WTC11 (cell line): ENCODE results near the gene DGKQ. TPM values are rescaled to one million over a fixed set of nuclear protein-coding genes. Genes with fewer than 3 reads are reported as not detected.

ENCODE experiments used
- ATAC-seq: fragments of 200-7000 bp; cut with Tn5 transposase; 2 replicates; pipeline ENCODE4 v1.10.0; 2021; ENCODE audit warnings: mild to moderate bottlenecking, moderate library complexity
- CTCF ChIA-PET: fragments of 300-600 bp; sonication (Branson Sonifier 250); formaldehyde crosslinking; loops from one replicate; lab custom pipeline; 2021; ENCODE audit warnings: antibody characterized with exemption; lab: Charles Lee
- POLR2A ChIA-PET: fragments of 350-600 bp; sonication (Branson Sonifier 250); formaldehyde crosslinking; loops from one replicate; lab custom pipeline; 2021; ENCODE audit warnings: antibody characterized with exemption; lab: Charles Lee
- DNase-seq: peaks from one replicate; pipeline ENCODE4 v3.0.0; 2021; ENCODE audit warnings: low spot score
- H3K27ac Mint-ChIP-seq: 2 replicates; pipeline ENCODE4 v1.8.0; 2021; ENCODE audit warnings: mixed read lengths
- H3K27me3 Mint-ChIP-seq: 2 replicates; pipeline ENCODE4 v1.8.0; 2021; ENCODE audit warnings: low read depth, mild to moderate bottlenecking, moderate library complexity, mixed read lengths
- H3K36me3 Mint-ChIP-seq: 2 replicates; pipeline ENCODE4 v1.8.0; 2021; ENCODE audit warnings: mixed read lengths
- H3K4me1 Mint-ChIP-seq: 2 replicates; pipeline ENCODE4 v1.8.0; 2022; ENCODE audit warnings: mixed read lengths
- H3K4me3 Mint-ChIP-seq: 2 replicates; pipeline ENCODE4 v1.8.0; 2021; ENCODE audit warnings: mild to moderate bottlenecking, moderate library complexity, mixed read lengths
- H3K9me3 Mint-ChIP-seq: 2 replicates; pipeline ENCODE4 v1.8.0; 2021; ENCODE audit warnings: mixed read lengths
- AR ChIP-seq: fragments of 250-450 bp; sonication (Bioruptor Pico); IDR thresholded peaks from 2 replicates; pipeline ENCODE4 v1.9.0; 2021; ENCODE audit warnings: mild to moderate bottlenecking
- ATF2 ChIP-seq: sonication (generic); formaldehyde crosslinking; IDR thresholded peaks from 2 replicates; pipeline ENCODE4 v1.8.1; 2022; ENCODE audit warnings: low read depth, missing genetic modification reagents, borderline replicate concordance
- CREB1 ChIP-seq: sonication (generic); formaldehyde crosslinking; IDR thresholded peaks from 2 replicates; pipeline ENCODE4 v1.8.0; 2023; ENCODE audit warnings: mild to moderate bottlenecking, missing genetic modification reagents
- ELF4 ChIP-seq: sonication (generic); formaldehyde crosslinking; IDR thresholded peaks from 2 replicates; pipeline ENCODE4 v1.8.1; 2022; ENCODE audit warnings: low read depth, mild to moderate bottlenecking, moderate library complexity, missing genetic modification reagents
- ETV6 ChIP-seq: sonication (generic); formaldehyde crosslinking; IDR thresholded peaks from 2 replicates; pipeline ENCODE4 v1.8.1; 2022; ENCODE audit warnings: mild to moderate bottlenecking, missing genetic modification reagents
- FOXP1 ChIP-seq: sonication (generic); formaldehyde crosslinking; IDR thresholded peaks from 2 replicates; pipeline ENCODE4 v1.8.0; 2022; ENCODE audit warnings: missing genetic modification reagents, mild to moderate bottlenecking, moderate library complexity, borderline replicate concordance
- FOXP4 ChIP-seq: sonication (generic); formaldehyde crosslinking; IDR thresholded peaks from 2 replicates; pipeline ENCODE4 v1.8.0; 2022; ENCODE audit warnings: mild to moderate bottlenecking, missing genetic modification reagents
- GABPB1 ChIP-seq: sonication (generic); formaldehyde crosslinking; IDR thresholded peaks from 2 replicates; pipeline ENCODE4 v1.8.1; 2023; ENCODE audit warnings: mild to moderate bottlenecking, missing genetic modification reagents
- GRHL2 ChIP-seq: fragments of 250-450 bp; sonication (Bioruptor Pico); IDR thresholded peaks from 2 replicates; pipeline ENCODE4 v1.8.0; 2022; ENCODE audit warnings: mild to moderate bottlenecking, moderate library complexity; ENCODE audit not compliant: insufficient replicate concordance, severe bottlenecking
- HMGA2 ChIP-seq: fragments of 250-450 bp; sonication (Bioruptor Pico); IDR thresholded peaks from 2 replicates; pipeline ENCODE4 v1.4.0; 2021; ENCODE audit warnings: mild to moderate bottlenecking, moderate library complexity
- IRF1 ChIP-seq: sonication (generic); formaldehyde crosslinking; IDR thresholded peaks from 2 replicates; pipeline ENCODE4 v1.8.0; 2023; ENCODE audit warnings: missing genetic modification reagents
- MLX ChIP-seq: sonication (generic); formaldehyde crosslinking; IDR thresholded peaks from 2 replicates; pipeline ENCODE4 v1.8.1; 2023; ENCODE audit warnings: mild to moderate bottlenecking, missing genetic modification reagents, moderate library complexity
- PREB ChIP-seq: sonication (generic); formaldehyde crosslinking; IDR thresholded peaks from 2 replicates; pipeline ENCODE4 v1.8.1; 2022; ENCODE audit warnings: mild to moderate bottlenecking, missing genetic modification reagents, moderate library complexity, borderline replicate concordance
- USF2 ChIP-seq: sonication (generic); formaldehyde crosslinking; IDR thresholded peaks from 2 replicates; pipeline ENCODE4 v1.8.1; 2023; ENCODE audit warnings: mild to moderate bottlenecking, missing genetic modification reagents, moderate library complexity
- ZBTB21 ChIP-seq: sonication (generic); formaldehyde crosslinking; IDR thresholded peaks from 2 replicates; pipeline ENCODE4 v1.8.1; 2023; ENCODE audit warnings: mild to moderate bottlenecking, missing genetic modification reagents, borderline replicate concordance
- ZBTB43 ChIP-seq: sonication (generic); formaldehyde crosslinking; IDR thresholded peaks from 2 replicates; pipeline ENCODE4 v1.8.1; 2023; ENCODE audit warnings: mild to moderate bottlenecking, missing genetic modification reagents
- ZMAT4 ChIP-seq: fragments of 250-450 bp; sonication (Bioruptor Pico); IDR thresholded peaks from 2 replicates; pipeline ENCODE4 v1.9.0; 2021; ENCODE audit warnings: mild to moderate bottlenecking
- ZSCAN18 ChIP-seq: fragments of 250-450 bp; sonication (Bioruptor Pico); IDR thresholded peaks from 2 replicates; pipeline ENCODE4 v2.1.2; 2022; ENCODE audit warnings: mild to moderate bottlenecking, moderate library complexity
- total RNA-seq: library from RNA; stranded (reverse); gene quantifications from 3 replicates; pipeline ENCODE4 v1.2.3, GENCODE V29; 2021

Gene DGKQ
- total RNA-seq, 1 experiment from 2014 or later = 19.3 TPM

GRCh38 chr4:909131-909571 lies 64.2 kb downstream of the DGKQ start:
- H3K27ac Mint-ChIP-seq = no peak overlapping the region
- CTCF ChIA-PET = no interaction called here
- TF ChIP-seq ZSCAN18 (CRISPR knock-in tag) = no peak
- no peak for TF ChIP-seq MLX
- no peak for TF ChIP-seq FOXP1 (CRISPR knock-in tag)
- no peak for TF ChIP-seq CREB1 (CRISPR knock-in tag)
- no peak for TF ChIP-seq ELF4 (CRISPR knock-in tag)
- TF ChIP-seq GABPB1 (CRISPR knock-in tag) = no peak
- no peak for TF ChIP-seq ZBTB43 (CRISPR knock-in tag)
- no peak for TF ChIP-seq ETV6 (CRISPR knock-in tag)
- TF ChIP-seq ZBTB21 (CRISPR knock-in tag) = no peak
- no peak for TF ChIP-seq AR (CRISPR knock-in tag)
- no peak for TF ChIP-seq PREB (CRISPR knock-in tag)
- TF ChIP-seq ATF2 (CRISPR knock-in tag) = no peak
- no peak for TF ChIP-seq FOXP4
- TF ChIP-seq USF2 (CRISPR knock-in tag) = no peak
- TF ChIP-seq ZMAT4 (CRISPR knock-in tag) = no peak
- no peak for TF ChIP-seq GRHL2 (CRISPR knock-in tag)
- TF ChIP-seq HMGA2 (CRISPR knock-in tag) = no peak
- no peak for TF ChIP-seq IRF1 (CRISPR knock-in tag)

More at GRCh38 chr4:909131-909571, 64.2 kb downstream of the DGKQ start:
- H3K4me3 Mint-ChIP-seq = no peak overlapping the region
- no peak for DNase-seq
- no peak for ATAC-seq
- no peaks in the 10 kb centered on the region for H3K27me3 Mint-ChIP-seq
- peaks cover 26% of the 10 kb centered on the region for H3K36me3 Mint-ChIP-seq
- H3K9me3 Mint-ChIP-seq = peaks cover 10% of the 10 kb centered on the region
- H3K4me1 Mint-ChIP-seq = peaks cover 5% of the 10 kb centered on the region; the same call in 1 of the 2 replicates
- POLR2A ChIA-PET = no interaction called here
